ENCODE measurements around the gene DDX25. TPM values are rescaled to one million over a fixed set of nuclear protein-coding genes. Genes with fewer than 3 reads are reported as not detected.

DDX25 gene
- total RNA-seq (2022; extraction: Qiagen RNA extraction), result 0.14 TPM in 1 of 5 replicates, not detected in the others

DNA sequence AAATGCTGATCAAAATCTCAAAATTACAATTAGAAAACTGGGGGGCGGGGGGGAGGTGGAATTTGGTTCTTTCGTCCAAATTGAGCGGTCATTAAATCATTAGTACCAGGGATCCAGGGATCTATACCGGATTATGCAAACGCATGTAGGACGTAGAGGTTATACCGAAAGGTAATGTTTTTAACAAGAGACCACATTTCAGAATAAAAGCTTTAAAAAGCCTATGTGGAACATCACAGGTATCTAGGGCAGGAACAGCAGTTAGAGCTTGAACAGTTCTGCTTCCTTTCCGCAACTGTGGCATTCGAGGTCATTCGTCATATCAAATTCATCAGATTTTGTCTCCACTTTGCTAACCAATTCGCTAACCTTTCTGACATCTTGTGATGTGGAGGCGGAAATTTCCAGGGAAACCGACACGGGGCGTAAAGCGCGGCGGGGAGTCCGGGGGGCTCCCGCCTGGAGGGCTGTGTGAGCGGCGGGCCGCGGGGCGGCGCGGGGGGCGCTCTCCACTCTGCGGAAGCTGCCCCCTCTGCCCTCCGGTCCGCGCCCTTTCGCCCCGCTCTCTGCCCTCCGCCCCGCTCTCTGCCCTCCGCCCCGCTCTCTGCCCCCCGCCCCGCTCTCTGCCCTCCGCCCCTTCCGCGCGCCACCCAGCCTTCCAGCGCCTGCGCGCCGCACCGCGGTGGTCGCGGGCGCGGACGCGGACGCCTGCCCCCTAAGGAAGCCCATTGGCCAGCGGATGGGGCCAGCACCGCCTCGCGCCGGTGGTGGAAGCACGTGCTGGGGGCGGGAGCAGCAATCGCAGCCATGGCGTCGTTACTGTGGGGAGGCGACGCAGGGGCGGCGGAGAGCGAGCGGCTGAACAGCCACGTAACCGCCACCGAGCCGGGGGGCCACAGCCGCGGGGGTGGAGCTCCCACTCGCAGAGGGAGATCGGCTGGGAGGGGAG lies at the start of gene DDX25:
Gene DDX25, plus strand, starts transcription at position 798 of the 949 bp plus-strand sequence. Its CDS starts 10 bp downstream, at position 808.

DNA sequence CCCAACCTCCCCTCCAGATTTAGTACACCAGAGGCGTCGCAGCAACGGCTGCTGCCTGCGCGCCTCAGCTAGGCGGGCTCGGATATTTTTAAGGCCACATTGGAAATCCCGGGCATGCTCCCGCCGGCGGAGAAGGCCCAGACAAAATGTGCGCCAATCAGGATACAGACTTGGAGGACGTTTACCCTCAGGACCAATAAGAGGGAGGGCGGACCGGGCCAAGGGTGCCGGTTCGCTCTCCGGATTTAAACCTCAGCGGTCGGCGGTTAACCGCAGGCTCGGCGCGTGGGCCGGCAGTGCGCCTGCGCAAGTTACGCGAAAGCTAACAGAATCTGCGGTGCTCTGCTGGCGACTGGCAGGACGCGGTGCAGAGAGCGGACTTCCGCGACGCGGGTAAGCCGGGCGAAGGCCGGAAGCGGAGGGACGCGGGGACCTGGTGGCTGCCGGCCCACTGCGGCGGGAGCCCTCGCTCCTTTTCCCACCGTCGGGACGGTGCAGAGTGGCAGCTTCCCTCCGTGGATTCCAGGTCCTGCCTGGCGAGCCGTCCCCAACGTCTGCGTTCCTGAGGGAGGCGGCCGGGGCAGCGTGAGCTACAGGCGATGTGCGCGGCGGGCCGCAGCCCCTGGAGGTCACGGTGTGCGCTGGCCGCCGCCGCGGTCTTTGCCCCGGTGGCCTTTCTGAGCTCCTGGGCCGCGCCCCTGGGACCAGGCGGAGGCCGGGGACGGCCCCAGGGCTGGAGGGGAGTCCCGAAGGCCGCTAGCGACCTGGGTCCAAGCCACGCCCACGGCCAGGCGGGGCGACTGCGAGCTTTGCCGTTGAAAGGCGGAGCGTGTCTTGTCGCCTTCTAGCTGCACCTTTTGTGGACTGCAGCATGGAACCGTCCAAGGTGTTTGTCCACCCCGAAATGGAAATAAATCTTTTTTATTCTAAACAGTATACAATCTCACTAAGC lies 16.7 kb upstream of the DDX25 start, which contains the start of gene HYLS1:
Gene HYLS1, plus strand, starts transcription at position 296 of the 952 bp plus-strand sequence. CDS start 11,701 bp downstream, outside the sequence.

DNA sequence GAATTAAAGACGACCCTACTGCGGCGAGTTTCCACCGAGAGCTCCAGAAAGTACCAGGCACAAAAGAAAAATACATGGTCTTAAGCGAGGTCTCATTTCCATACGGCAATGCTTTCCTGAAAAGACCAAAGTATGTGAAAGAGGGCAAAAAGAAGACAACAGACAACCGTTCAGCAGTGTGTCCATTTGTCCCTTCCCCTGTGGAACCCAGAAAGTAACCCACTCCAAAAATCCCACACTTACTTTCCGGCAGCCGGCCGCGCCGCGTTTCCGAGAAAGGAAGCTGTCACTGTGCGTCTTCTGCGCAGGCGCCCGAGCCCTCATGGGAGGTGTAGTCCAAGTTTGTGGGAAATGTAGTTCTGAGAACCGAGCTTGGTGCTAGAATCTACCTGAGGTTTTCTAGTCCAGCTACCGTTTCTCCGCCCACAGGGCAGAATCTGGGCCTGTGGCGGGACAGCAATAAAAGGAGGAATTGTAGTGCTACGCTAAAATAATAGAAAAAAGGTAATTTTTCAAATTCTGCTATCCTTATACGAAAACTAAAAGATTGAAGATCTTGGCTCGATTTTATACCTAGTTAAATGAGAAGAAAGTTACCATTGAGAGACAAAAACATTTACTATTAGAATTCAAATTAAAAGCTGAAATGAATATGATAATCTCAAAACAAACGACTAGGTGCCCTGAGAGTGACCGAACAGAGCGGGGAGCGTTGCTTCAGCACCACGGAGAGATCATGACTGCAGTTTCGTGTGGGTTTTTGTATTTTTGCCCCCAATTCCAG lies 1.2 kb upstream of the DDX25 start, which contains the start of gene PUS3:
Gene PUS3, minus strand, starts transcription at position 280 of the 784 bp plus-strand sequence. CDS start 6,922 bp downstream, outside the sequence.

DNA sequence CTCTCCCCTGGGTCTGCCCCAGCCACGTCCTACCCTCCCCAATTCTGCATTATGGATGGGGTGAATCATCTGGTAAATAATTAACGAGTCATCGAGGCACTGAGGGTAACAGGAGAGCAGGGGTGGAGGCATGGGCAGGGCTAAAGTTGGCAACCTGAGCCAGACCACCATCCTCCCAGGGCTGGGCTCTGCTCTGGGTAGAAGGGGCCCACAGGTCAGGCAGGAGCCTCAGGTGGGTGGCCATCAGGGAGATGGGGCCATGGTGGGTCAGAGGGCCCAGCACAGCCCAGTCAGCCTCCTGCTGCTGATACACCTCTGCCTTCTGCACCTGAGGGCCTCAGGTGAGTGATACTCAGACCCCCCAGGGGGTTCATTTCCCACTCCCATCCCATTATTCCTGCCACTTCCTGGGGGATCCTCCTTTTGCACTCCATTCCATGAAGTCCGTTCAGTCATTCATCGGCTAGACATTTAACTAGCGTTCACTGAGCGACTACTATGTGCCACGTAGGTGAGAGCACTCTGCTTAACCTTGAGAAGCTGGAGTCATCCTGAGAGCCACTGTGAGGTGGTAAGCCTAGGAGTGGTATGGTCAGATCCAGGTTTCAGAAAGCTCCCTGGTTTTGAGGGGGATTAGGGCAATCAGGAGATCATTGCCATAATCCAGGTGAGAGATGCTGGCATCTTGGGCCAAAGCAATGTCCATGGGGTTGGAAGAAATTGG lies 41.7 kb downstream of the DDX25 start, which contains the start of gene VSIG10L2:
Gene VSIG10L2, plus strand, starts transcription at position 248 of the 724 bp plus-strand sequence. Its CDS starts 12 bp downstream, at position 260.

Other genes with a start within 250 kb of the DDX25 start
- gene ACRV1, start 223.7 kb upstream of the DDX25 start, total RNA-seq (2022; extraction: Qiagen RNA extraction), result 0.12 TPM in 1 of 5 replicates, not detected in the others
- not detected in 5 replicates for gene PATE1, start 158.2 kb upstream of the DDX25 start, total RNA-seq (2022; extraction: Qiagen RNA extraction)
- gene PATE2, start 125.7 kb upstream of the DDX25 start, total RNA-seq (2022; extraction: Qiagen RNA extraction), result not detected in 5 replicates
- gene PATE3, start 116.4 kb upstream of the DDX25 start, total RNA-seq (2022; extraction: Qiagen RNA extraction), result not detected in 5 replicates
- not detected in 5 replicates for gene PATE4, start 71.2 kb upstream of the DDX25 start, total RNA-seq (2022; extraction: Qiagen RNA extraction)
- gene HYLS1, start 16.8 kb upstream of the DDX25 start, total RNA-seq (2022; extraction: Qiagen RNA extraction), result 10.9 to 12.1 TPM (median 11.9 TPM) in 5 replicates
- 6.5 to 10.6 TPM (median 7.8 TPM) in 5 replicates for gene PUS3, start 1.3 kb upstream of the DDX25 start, total RNA-seq (2022; extraction: Qiagen RNA extraction)
- not detected in 5 replicates for gene VSIG10L2, start 41.5 kb downstream of the DDX25 start, total RNA-seq (2022; extraction: Qiagen RNA extraction)
- gene CDON, start 158.4 kb downstream of the DDX25 start, total RNA-seq (2022; extraction: Qiagen RNA extraction), result 1.6 to 2.6 TPM (median 1.9 TPM) in 5 replicates

All from A549 treated with AZD2906 at 1 μM for 4 hours (cell line).